Neuronal stem cell (in vitro differentiated cells): Measurements from ENCODE around the gene TRPM1.

Experiments used
- DNase-seq: peaks from one replicate; pipeline ENCODE4 v3.0.0-alpha.2; 2013; ENCODE audit warnings: low spot score
- H2AFZ ChIP-seq: one replicate; pipeline ENCODE4 v1.6.1; 2013; ENCODE audit warnings: mild to moderate bottlenecking, low read length, inconsistent platforms
- H2AK5ac ChIP-seq: 2 replicates; pipeline ENCODE4 v1.6.1; 2013; ENCODE audit warnings: low read depth, mild to moderate bottlenecking, inconsistent platforms, low read length, moderate library complexity, mixed read lengths
- H2BK120ac ChIP-seq: 2 replicates; pipeline ENCODE4 v1.6.1; 2013; ENCODE audit warnings: low read depth, mild to moderate bottlenecking, inconsistent platforms, low read length, moderate library complexity, mixed read lengths
- H2BK12ac ChIP-seq: one replicate; pipeline ENCODE4 v1.6.1; 2013; ENCODE audit warnings: low read length, inconsistent platforms
- H2BK15ac ChIP-seq: 2 replicates; pipeline ENCODE4 v1.6.1; 2013; ENCODE audit warnings: mild to moderate bottlenecking, low read length, inconsistent platforms, mixed read lengths
- H2BK5ac ChIP-seq: one replicate; pipeline ENCODE4 v1.6.1; 2013; ENCODE audit warnings: inconsistent platforms, mild to moderate bottlenecking, low read length, moderate library complexity
- H3K14ac ChIP-seq: one replicate; pipeline ENCODE4 v1.6.1; 2013; ENCODE audit warnings: low read length, inconsistent platforms
- H3K18ac ChIP-seq: 2 replicates; pipeline ENCODE4 v1.6.1; 2013; ENCODE audit warnings: low read length, inconsistent platforms
- H3K23ac ChIP-seq: 2 replicates; pipeline ENCODE4 v1.6.1; 2013; ENCODE audit warnings: low read depth, mild to moderate bottlenecking, mixed read lengths, low read length, inconsistent platforms; ENCODE audit not compliant: poor library complexity
- H3K27ac ChIP-seq: replicated peaks from 3 replicates; pipeline ENCODE4 v1.5.1; 2013; ENCODE audit warnings: low read length, inconsistent platforms
- H3K27me3 ChIP-seq, 3 experiments: 2 replicates each; pipeline ENCODE4 v1.6.1; 2013; ENCODE audit warnings: low read length in 3 of 3, mild to moderate bottlenecking in 2 of 3, inconsistent platforms in 1 of 3, low read depth in 1 of 3, mixed read lengths in 1 of 3, moderate library complexity in 1 of 3; ENCODE audit not compliant: control insufficient read depth in 3 of 3, insufficient read depth in 3 of 3
- H3K36me3 ChIP-seq, 2 donors: replicated peaks in 1 of 2; 2 replicates each; pipeline ENCODE4 v1.6.1; 2013; ENCODE audit warnings: low read length in 2 of 2; ENCODE audit not compliant: control insufficient read depth in 2 of 2, insufficient read depth in 2 of 2
- H3K4ac ChIP-seq: 2 replicates; pipeline ENCODE4 v1.6.1; 2013; ENCODE audit warnings: inconsistent platforms, mild to moderate bottlenecking, low read length, moderate library complexity
- H3K4me1 ChIP-seq, 2 donors: 1 replicate in 1 of 2; 2 replicates in 1 of 2; pipeline ENCODE4 v1.6.1; 2013; ENCODE audit warnings: low read length in 2 of 2, low read depth in 1 of 2; ENCODE audit not compliant: control insufficient read depth in 2 of 2, insufficient read depth in 1 of 2
- H3K4me2 ChIP-seq: one replicate; pipeline ENCODE4 v1.6.1; 2013; ENCODE audit warnings: mild to moderate bottlenecking, low read length, inconsistent platforms; ENCODE audit not compliant: insufficient read depth, poor library complexity, severe bottlenecking
- H3K4me3 ChIP-seq, 2 donors: 2 replicates each; pipeline ENCODE4 v1.5.1; 2013; ENCODE audit warnings: low read length in 2 of 2, mild to moderate bottlenecking in 2 of 2, inconsistent platforms in 1 of 2, moderate library complexity in 1 of 2
- H3K79me1 ChIP-seq: one replicate; pipeline ENCODE4 v1.6.1; 2013; ENCODE audit warnings: low read depth, mild to moderate bottlenecking, inconsistent platforms, low read length, moderate library complexity
- H3K9ac ChIP-seq: one replicate; pipeline ENCODE4 v1.6.1; 2013; ENCODE audit warnings: mild to moderate bottlenecking, low read depth, low read length, inconsistent platforms; ENCODE audit not compliant: poor library complexity
- H3K9me3 ChIP-seq, 2 donors: replicated peaks in 1 of 2; 2 replicates each; pipeline versions ENCODE3 to v1.6.1; 2013; ENCODE audit warnings: low read length in 2 of 2, mild to moderate bottlenecking in 2 of 2, inconsistent platforms in 1 of 2, low read depth in 1 of 2, mixed read lengths in 1 of 2, moderate library complexity in 1 of 2; ENCODE audit not compliant: control insufficient read depth in 2 of 2, insufficient read depth in 1 of 2
- H4K8ac ChIP-seq: one replicate; pipeline ENCODE4 v1.6.1; 2013; ENCODE audit warnings: low read depth, mild to moderate bottlenecking, inconsistent platforms, low read length, moderate library complexity
- H4K91ac ChIP-seq: one replicate; pipeline ENCODE4 v1.6.1; 2013; ENCODE audit warnings: low read length, low read depth, mild to moderate bottlenecking, inconsistent platforms; ENCODE audit not compliant: poor library complexity
- WGBS, 2 donors: extraction: QIAGEN DNeasy Blood & Tissue Kit; methylation state at CpG; one replicate each; pipeline ENCODE4 v1.1.7; 2013; ENCODE audit warnings: missing lambda C conversion rate in 2 of 2, mixed read lengths in 1 of 2; ENCODE audit not compliant: insufficient read length in 2 of 2, insufficient replicate concordance in 1 of 2; ENCODE audit errors: extremely low coverage in 2 of 2; 5-methylcytosine and 5-hydroxymethylcytosine counted together

Gene TRPM1

GRCh38 chr15:31079519-31079918 is 22.0 kb downstream of the TRPM1 start:
- Histone ChIP-seq H3K4ac (no peak overlapping the region), H2BK12ac (no peak overlapping the region), H3K27ac (no peak overlapping the region), H3K18ac (peak overlapping the region; percentile 57), H3K4me2 (no peak overlapping the region), H3K4me3 (no peak overlapping the region), H2AK5ac (no peak overlapping the region), H3K9me3 (no peaks in the 10 kb centered on the region), H2BK120ac (no peak overlapping the region), H3K79me1 (no peaks in the 10 kb centered on the region), H3K23ac (no peak overlapping the region), H2BK15ac (no peak overlapping the region), H2AFZ (no peak overlapping the region), H4K8ac (no peak overlapping the region), H3K27me3 (peaks cover 0 to 2% (median 0%) of the 10 kb centered on the region in 3 experiments), H4K91ac (no peak overlapping the region), H2BK5ac (no peak overlapping the region), H3K14ac (no peak overlapping the region), H3K4me1 (peaks cover 0 to 11% of the 10 kb centered on the region in 2 donors), H3K36me3 (no peaks in the 10 kb centered on the region), H3K9ac (no peak overlapping the region)
- no CpG with 5 or more reads among the region's 2 CpGs for WGBS, 2 donors
- no peak for DNase-seq

- H3K18ac ChIP-seq, result no peak overlapping the region
- H3K27me3 ChIP-seq, result peaks cover 0 to 2% (median 0%) of the 10 kb centered on the region in 3 experiments
- H3K9me3 ChIP-seq, result no peaks in the 10 kb centered on the region
- H2AFZ ChIP-seq, result no peak overlapping the region
- H2BK5ac ChIP-seq, result no peak overlapping the region
- no peak overlapping the region for H3K4me3 ChIP-seq
- H3K4me1 ChIP-seq, result peaks cover 0 to 11% of the 10 kb centered on the region in 2 donors
- no peak overlapping the region for H2BK120ac ChIP-seq
- no peak overlapping the region for H3K4ac ChIP-seq
- H3K36me3 ChIP-seq, result no peaks in the 10 kb centered on the region
- no peak overlapping the region for H3K9ac ChIP-seq
- no peaks in the 10 kb centered on the region for H3K79me1 ChIP-seq
- H4K8ac ChIP-seq, result no peak overlapping the region
- DNase-seq, result no peak
- H2BK12ac ChIP-seq, result no peak overlapping the region
- no peak overlapping the region for H3K14ac ChIP-seq
- no peak overlapping the region for H2BK15ac ChIP-seq
- no peak overlapping the region for H3K23ac ChIP-seq
- H3K27ac ChIP-seq, result no peak overlapping the region
- H4K91ac ChIP-seq, result no peak overlapping the region
- H3K4me2 ChIP-seq, result no peak overlapping the region
- no peak overlapping the region for H2AK5ac ChIP-seq
- no CpG with 5 or more reads among the region's 8 CpGs for WGBS, 2 donors
These were observed 23.1 kb downstream of the TRPM1 start for GRCh38 chr15:31078471-31078870.

GRCh38 chr15:31077941-31078340 is 23.6 kb downstream of the TRPM1 start:
- Histone ChIP-seq H3K79me1 (no peaks in the 10 kb centered on the region), H2AK5ac (peak overlapping the region; percentile 43), H2BK5ac (no peak overlapping the region), H2AFZ (no peak overlapping the region), H2BK120ac (no peak overlapping the region), H2BK12ac (no peak overlapping the region), H3K18ac (peak overlapping the region; percentile 73), H3K23ac (no peak overlapping the region), H4K8ac (peak overlapping the region; percentile 78), H4K91ac (peak overlapping the region; percentile 12), H3K36me3 (no peaks in the 10 kb centered on the region), H2BK15ac (no peak overlapping the region), H3K4me2 (no peak overlapping the region), H3K27ac (no peak overlapping the region), H3K4ac (peak overlapping the region; percentile 4), H3K14ac (peak overlapping the region; percentile 49), H3K4me3 (peak overlapping the region in 1 of 2 donors; percentile 40), H3K27me3 (peaks cover 0 to 2% (median 0%) of the 10 kb centered on the region in 3 experiments), H3K9ac (peak overlapping the region; percentile 36), H3K4me1 (peaks cover 0 to 11% of the 10 kb centered on the region in 2 donors), H3K9me3 (no peaks in the 10 kb centered on the region)
- no CpG with 5 or more reads among the region's 7 CpGs for WGBS, 2 donors
- DNase-seq, result no peak

- Histone ChIP-seq H4K91ac (peak overlapping the region; percentile 12), H2BK12ac (no peak overlapping the region), H3K4me1 (peaks cover 0 to 11% of the 10 kb centered on the region in 2 donors), H3K4me3 (no peak overlapping the region), H3K9me3 (no peaks in the 10 kb centered on the region), H3K27me3 (peaks cover 0 to 2% (median 0%) of the 10 kb centered on the region in 3 experiments), H4K8ac (no peak overlapping the region), H2AFZ (no peak overlapping the region), H3K9ac (no peak overlapping the region), H2BK120ac (no peak overlapping the region), H3K4ac (peak overlapping the region; percentile 4), H3K79me1 (no peaks in the 10 kb centered on the region), H2BK5ac (no peak overlapping the region), H3K36me3 (no peaks in the 10 kb centered on the region), H3K18ac (peak overlapping the region; percentile 32), H3K23ac (no peak overlapping the region), H3K27ac (no peak overlapping the region), H2AK5ac (peak overlapping the region; percentile 43), H2BK15ac (no peak overlapping the region), H3K4me2 (no peak overlapping the region), H3K14ac (no peak overlapping the region)
- WGBS, 2 donors, result no CpG with 5 or more reads among the region's 4 CpGs
- DNase-seq, result no peak
These were observed 24.3 kb downstream of the TRPM1 start for GRCh38 chr15:31077181-31077580.
